GM23338 (cell line): ENCODE measurements around the gene DNAJC9. TPM values are rescaled to one million over a fixed set of nuclear protein-coding genes. Genes with fewer than 3 reads are reported as not detected.

Experiments used
- ATAC-seq: fragments of 200-7000 bp; cut with Tn5 transposase; 3 replicates; pipeline ENCODE4 v1.9.1; 2020
- DNase-seq: peaks from one replicate; pipeline ENCODE4 v3.0.0-alpha.2; 2015; ENCODE audit warnings: low spot score
- H2AFZ ChIP-seq: fragments of 200-600 bp; sonication (generic); 2 replicates; pipeline ENCODE4 v1.8.0; 2016; ENCODE audit warnings: antibody characterized with exemption, mild to moderate bottlenecking, moderate library complexity
- H3F3A ChIP-seq: fragments of 200-600 bp; sonication (generic); replicated peaks from 2 replicates; pipeline ENCODE4 v1.8.0; 2017; ENCODE audit warnings: antibody characterized with exemption, mixed run types, low read depth
- H3K27ac ChIP-seq: fragments of 200-600 bp; sonication (generic); 2 replicates; pipeline ENCODE4 v1.6.1; 2016; ENCODE audit warnings: low read depth
- H3K27me3 ChIP-seq: fragments of 200-600 bp; sonication (generic); 2 replicates; pipeline ENCODE4 v1.8.0; 2016; ENCODE audit warnings: mild to moderate bottlenecking, mixed run types, moderate library complexity; ENCODE audit not compliant: insufficient read depth
- H3K36me3 ChIP-seq: fragments of 200-600 bp; sonication (generic); 2 replicates; pipeline ENCODE4 v1.8.0; 2016; ENCODE audit warnings: mild to moderate bottlenecking; ENCODE audit not compliant: insufficient read depth
- H3K4me1 ChIP-seq: fragments of 200-600 bp; sonication (generic); 2 replicates; pipeline ENCODE4 v1.8.0; 2016; ENCODE audit warnings: mild to moderate bottlenecking, moderate library complexity; ENCODE audit not compliant: insufficient read depth
- H3K4me2 ChIP-seq: fragments of 200-600 bp; sonication (generic); 2 replicates; pipeline ENCODE4 v1.7.1; 2017; ENCODE audit warnings: mixed run types
- H3K4me3 ChIP-seq: fragments of 200-600 bp; sonication (generic); 2 replicates; pipeline ENCODE4 v1.6.1; 2016; ENCODE audit warnings: mixed run types
- H3K79me2 ChIP-seq: fragments of 200-600 bp; sonication (generic); replicated peaks from 2 replicates; pipeline ENCODE4 v1.8.0; 2017; ENCODE audit warnings: mild to moderate bottlenecking; ENCODE audit not compliant: insufficient read depth
- H3K9me2 ChIP-seq: fragments of 200-600 bp; sonication (generic); 2 replicates; pipeline ENCODE4 v1.8.0; 2017; ENCODE audit not compliant: insufficient read depth
- H4K20me1 ChIP-seq: fragments of 200-600 bp; sonication (generic); replicated peaks from 2 replicates; pipeline ENCODE4 v1.8.0; 2017; ENCODE audit warnings: mild to moderate bottlenecking; ENCODE audit not compliant: insufficient read depth
- H3K27ac Mint-ChIP-seq: 2 replicates; pipeline ENCODE4 v1.8.0; 2020; ENCODE audit warnings: inconsistent platforms, mild to moderate bottlenecking, moderate library complexity, mixed read lengths
- H3K27me3 Mint-ChIP-seq: 3 replicates; pipeline ENCODE4 v1.8.0; 2022; ENCODE audit warnings: low read depth, mild to moderate bottlenecking, moderate library complexity, mixed read lengths, inconsistent platforms; ENCODE audit not compliant: insufficient read depth, poor library complexity
- H3K36me3 Mint-ChIP-seq: 3 replicates; pipeline ENCODE4 v1.8.0; 2021; ENCODE audit warnings: low read depth, mild to moderate bottlenecking, inconsistent platforms, moderate library complexity, mixed read lengths
- H3K4me1 Mint-ChIP-seq: 3 replicates; pipeline ENCODE4 v1.8.0; 2020; ENCODE audit warnings: mild to moderate bottlenecking, inconsistent platforms, mixed read lengths
- H3K4me3 Mint-ChIP-seq: 3 replicates; pipeline ENCODE4 v1.8.0; 2021; ENCODE audit warnings: moderate library complexity, mild to moderate bottlenecking, inconsistent platforms, mixed read lengths
- H3K9me3 Mint-ChIP-seq: 3 replicates; pipeline ENCODE4 v1.8.0; 2020; ENCODE audit warnings: moderate library complexity, mild to moderate bottlenecking, inconsistent platforms, mixed read lengths
- CREB1 ChIP-seq: fragments of 250-450 bp; sonication (Bioruptor Pico); IDR thresholded peaks from 2 replicates; pipeline ENCODE4 v1.5.0; 2020; ENCODE audit warnings: low read depth, mild to moderate bottlenecking, moderate library complexity
- EZH2 ChIP-seq: fragments of 200-600 bp; sonication (generic); IDR thresholded peaks from one replicate; pipeline ENCODE4 v1.8.0; 2017; ENCODE audit warnings: antibody characterized with exemption, mild to moderate bottlenecking, low read depth; ENCODE audit not compliant: unreplicated experiment
- EZH2phosphoT487 ChIP-seq: fragments of 200-600 bp; sonication (generic); IDR thresholded peaks from one replicate; pipeline ENCODE4 v1.8.1; 2018; ENCODE audit warnings: antibody characterized with exemption; ENCODE audit not compliant: unreplicated experiment
- JUNB ChIP-seq: IDR thresholded peaks from one replicate; pipeline ENCODE4 v1.6.1; 2016; ENCODE audit warnings: antibody characterized with exemption; ENCODE audit not compliant: unreplicated experiment
- NANOG ChIP-seq: IDR thresholded peaks from 2 replicates; pipeline ENCODE4 v1.6.1; 2016; ENCODE audit warnings: antibody characterized with exemption, borderline replicate concordance
- POLR2AphosphoS5 ChIP-seq: IDR thresholded peaks from 2 replicates; pipeline ENCODE4 v1.6.1; 2016; ENCODE audit warnings: antibody characterized with exemption, low read depth
- STAT1 ChIP-seq: IDR thresholded peaks from one replicate; pipeline ENCODE4 v1.6.1; 2016; ENCODE audit warnings: antibody characterized with exemption; ENCODE audit not compliant: unreplicated experiment
- ZNF114 ChIP-seq: fragments of 250-450 bp; sonication (Bioruptor Pico); IDR thresholded peaks from 2 replicates; pipeline ENCODE4 v1.5.0; 2020; ENCODE audit warnings: mild to moderate bottlenecking, moderate library complexity
- ZNF331 ChIP-seq: fragments of 250-450 bp; sonication (Bioruptor Pico); IDR thresholded peaks from 2 replicates; pipeline ENCODE4 v1.5.0; 2020; ENCODE audit warnings: low read depth, mild to moderate bottlenecking, moderate library complexity
- polyA plus RNA-seq: library from polyadenylated mRNA; unstranded; fragments of >200 nt; fragmentation: Nextera tagmentation; extraction: Ambion mirVana; gene quantifications from 2 replicates; pipeline ENCODE4 v1.2.1, GENCODE V29; 2016
- total RNA-seq: library from RNA; depleted of rRNA; stranded (reverse); fragments of >200 nt; shearing (Covaris generic); gene quantifications from 2 replicates; pipeline ENCODE4 v1.2.3, GENCODE V29; 2014
- TF ChIP-seq, protein P1 (sequence below): IDR thresholded peaks from one replicate; pipeline ENCODE4 v1.6.1; 2018; ENCODE audit warnings: antibody characterized with exemption; ENCODE audit not compliant: unreplicated experiment
- TF ChIP-seq, protein P2 (sequence below): fragments of 250-450 bp; sonication (Bioruptor Pico); IDR thresholded peaks from 2 replicates; pipeline ENCODE4 v1.5.0; 2020; ENCODE audit warnings: mild to moderate bottlenecking, moderate library complexity
- TF ChIP-seq, protein P3 (sequence below), 2 experiments: fragments of 200-600 bp in 1 of 2; sonication (generic) in 1 of 2; conservative IDR thresholded peaks; 2 replicates each; pipeline versions ENCODE4 v1.5.1 to v1.6.1; 2016 to 2017; ENCODE audit warnings: antibody characterized with exemption in 2 of 2, low read depth in 2 of 2, mild to moderate bottlenecking in 2 of 2, moderate library complexity in 1 of 2

Gene DNAJC9
- total and polyA plus RNA-seq, 2 experiments from 2014 or later: 31.0 to 33.2 TPM

DNA sequence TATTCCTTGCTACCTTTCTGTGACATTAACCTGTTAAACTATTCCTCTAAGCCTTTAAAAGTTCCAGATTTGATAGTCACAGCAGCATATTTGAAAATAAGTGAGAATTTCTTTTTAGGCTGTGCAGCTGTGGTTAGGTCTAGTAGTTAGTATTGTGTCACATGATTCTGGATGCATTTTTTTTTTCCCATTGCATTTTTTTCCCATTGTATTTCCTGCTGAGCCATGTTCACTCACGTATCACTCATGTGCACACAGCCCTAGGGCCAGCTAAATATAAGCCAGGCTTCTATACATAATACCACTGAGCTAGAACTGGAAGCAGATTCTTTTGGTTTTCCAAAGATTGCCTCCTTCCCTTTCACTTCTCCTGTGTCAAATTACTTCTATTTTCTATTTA lies 37.4 kb downstream of the DNAJC9 start (continued):
- TF ChIP-seq NANOG (no peak), JUNB (no peak), EZH2 (no peak)

DNA sequence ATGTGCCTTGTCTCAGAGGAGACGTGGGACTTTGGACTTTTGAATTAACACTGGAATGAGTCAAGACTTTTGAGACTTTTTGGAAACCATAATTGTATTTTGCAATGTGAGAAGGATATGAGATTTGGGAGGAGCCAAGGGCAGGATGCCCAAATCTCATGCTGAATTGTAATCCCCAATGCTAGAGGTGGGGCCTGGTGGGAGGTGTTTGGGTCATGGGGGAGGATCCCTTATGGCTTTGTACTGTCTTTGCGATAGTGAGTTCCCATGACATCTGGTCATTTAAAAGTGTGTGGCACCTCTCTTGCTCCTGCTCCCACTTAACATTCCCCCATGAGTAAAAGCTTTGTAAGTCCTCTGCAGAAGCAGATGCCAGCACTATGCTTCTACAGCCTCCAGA lies 39.2 kb downstream of the DNAJC9 start:
- no peak overlapping the region for H3K4me3 ChIP-seq
- no peak overlapping the region for H2AFZ ChIP-seq
- H3K9me3 Mint-ChIP-seq: peaks cover 33% of the 10 kb centered on the region
- no peak overlapping the region for H3K4me2 ChIP-seq
- no peaks in the 10 kb centered on the region for H3K4me1 ChIP-seq
- no peak overlapping the region for H3K4me3 Mint-ChIP-seq
- no peaks in the 10 kb centered on the region for H3K4me1 Mint-ChIP-seq
- H3K9me2 ChIP-seq: no peaks in the 10 kb centered on the region
- H3K27ac ChIP-seq: no peak overlapping the region
- peaks cover 5% of the 10 kb centered on the region for H3K27me3 Mint-ChIP-seq
- no peaks in the 10 kb centered on the region for H4K20me1 ChIP-seq
- H3F3A ChIP-seq: no peaks in the 10 kb centered on the region
- H3K27me3 ChIP-seq: no peaks in the 10 kb centered on the region
- TF ChIP-seq CREB1 (no peak), EZH2 (no peak), ZNF114 (CRISPR knock-in tag) (no peak), JUNB (no peak), EZH2phosphoT487 (no peak), POLR2AphosphoS5 (no peak), NANOG (no peak), STAT1 (no peak), ZNF331 (no peak)
- TF ChIP-seq, protein P1, sequence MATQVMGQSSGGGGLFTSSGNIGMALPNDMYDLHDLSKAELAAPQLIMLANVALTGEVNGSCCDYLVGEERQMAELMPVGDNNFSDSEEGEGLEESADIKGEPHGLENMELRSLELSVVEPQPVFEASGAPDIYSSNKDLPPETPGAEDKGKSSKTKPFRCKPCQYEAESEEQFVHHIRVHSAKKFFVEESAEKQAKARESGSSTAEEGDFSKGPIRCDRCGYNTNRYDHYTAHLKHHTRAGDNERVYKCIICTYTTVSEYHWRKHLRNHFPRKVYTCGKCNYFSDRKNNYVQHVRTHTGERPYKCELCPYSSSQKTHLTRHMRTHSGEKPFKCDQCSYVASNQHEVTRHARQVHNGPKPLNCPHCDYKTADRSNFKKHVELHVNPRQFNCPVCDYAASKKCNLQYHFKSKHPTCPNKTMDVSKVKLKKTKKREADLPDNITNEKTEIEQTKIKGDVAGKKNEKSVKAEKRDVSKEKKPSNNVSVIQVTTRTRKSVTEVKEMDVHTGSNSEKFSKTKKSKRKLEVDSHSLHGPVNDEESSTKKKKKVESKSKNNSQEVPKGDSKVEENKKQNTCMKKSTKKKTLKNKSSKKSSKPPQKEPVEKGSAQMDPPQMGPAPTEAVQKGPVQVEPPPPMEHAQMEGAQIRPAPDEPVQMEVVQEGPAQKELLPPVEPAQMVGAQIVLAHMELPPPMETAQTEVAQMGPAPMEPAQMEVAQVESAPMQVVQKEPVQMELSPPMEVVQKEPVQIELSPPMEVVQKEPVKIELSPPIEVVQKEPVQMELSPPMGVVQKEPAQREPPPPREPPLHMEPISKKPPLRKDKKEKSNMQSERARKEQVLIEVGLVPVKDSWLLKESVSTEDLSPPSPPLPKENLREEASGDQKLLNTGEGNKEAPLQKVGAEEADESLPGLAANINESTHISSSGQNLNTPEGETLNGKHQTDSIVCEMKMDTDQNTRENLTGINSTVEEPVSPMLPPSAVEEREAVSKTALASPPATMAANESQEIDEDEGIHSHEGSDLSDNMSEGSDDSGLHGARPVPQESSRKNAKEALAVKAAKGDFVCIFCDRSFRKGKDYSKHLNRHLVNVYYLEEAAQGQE: no peak
- TF ChIP-seq, protein P2, sequence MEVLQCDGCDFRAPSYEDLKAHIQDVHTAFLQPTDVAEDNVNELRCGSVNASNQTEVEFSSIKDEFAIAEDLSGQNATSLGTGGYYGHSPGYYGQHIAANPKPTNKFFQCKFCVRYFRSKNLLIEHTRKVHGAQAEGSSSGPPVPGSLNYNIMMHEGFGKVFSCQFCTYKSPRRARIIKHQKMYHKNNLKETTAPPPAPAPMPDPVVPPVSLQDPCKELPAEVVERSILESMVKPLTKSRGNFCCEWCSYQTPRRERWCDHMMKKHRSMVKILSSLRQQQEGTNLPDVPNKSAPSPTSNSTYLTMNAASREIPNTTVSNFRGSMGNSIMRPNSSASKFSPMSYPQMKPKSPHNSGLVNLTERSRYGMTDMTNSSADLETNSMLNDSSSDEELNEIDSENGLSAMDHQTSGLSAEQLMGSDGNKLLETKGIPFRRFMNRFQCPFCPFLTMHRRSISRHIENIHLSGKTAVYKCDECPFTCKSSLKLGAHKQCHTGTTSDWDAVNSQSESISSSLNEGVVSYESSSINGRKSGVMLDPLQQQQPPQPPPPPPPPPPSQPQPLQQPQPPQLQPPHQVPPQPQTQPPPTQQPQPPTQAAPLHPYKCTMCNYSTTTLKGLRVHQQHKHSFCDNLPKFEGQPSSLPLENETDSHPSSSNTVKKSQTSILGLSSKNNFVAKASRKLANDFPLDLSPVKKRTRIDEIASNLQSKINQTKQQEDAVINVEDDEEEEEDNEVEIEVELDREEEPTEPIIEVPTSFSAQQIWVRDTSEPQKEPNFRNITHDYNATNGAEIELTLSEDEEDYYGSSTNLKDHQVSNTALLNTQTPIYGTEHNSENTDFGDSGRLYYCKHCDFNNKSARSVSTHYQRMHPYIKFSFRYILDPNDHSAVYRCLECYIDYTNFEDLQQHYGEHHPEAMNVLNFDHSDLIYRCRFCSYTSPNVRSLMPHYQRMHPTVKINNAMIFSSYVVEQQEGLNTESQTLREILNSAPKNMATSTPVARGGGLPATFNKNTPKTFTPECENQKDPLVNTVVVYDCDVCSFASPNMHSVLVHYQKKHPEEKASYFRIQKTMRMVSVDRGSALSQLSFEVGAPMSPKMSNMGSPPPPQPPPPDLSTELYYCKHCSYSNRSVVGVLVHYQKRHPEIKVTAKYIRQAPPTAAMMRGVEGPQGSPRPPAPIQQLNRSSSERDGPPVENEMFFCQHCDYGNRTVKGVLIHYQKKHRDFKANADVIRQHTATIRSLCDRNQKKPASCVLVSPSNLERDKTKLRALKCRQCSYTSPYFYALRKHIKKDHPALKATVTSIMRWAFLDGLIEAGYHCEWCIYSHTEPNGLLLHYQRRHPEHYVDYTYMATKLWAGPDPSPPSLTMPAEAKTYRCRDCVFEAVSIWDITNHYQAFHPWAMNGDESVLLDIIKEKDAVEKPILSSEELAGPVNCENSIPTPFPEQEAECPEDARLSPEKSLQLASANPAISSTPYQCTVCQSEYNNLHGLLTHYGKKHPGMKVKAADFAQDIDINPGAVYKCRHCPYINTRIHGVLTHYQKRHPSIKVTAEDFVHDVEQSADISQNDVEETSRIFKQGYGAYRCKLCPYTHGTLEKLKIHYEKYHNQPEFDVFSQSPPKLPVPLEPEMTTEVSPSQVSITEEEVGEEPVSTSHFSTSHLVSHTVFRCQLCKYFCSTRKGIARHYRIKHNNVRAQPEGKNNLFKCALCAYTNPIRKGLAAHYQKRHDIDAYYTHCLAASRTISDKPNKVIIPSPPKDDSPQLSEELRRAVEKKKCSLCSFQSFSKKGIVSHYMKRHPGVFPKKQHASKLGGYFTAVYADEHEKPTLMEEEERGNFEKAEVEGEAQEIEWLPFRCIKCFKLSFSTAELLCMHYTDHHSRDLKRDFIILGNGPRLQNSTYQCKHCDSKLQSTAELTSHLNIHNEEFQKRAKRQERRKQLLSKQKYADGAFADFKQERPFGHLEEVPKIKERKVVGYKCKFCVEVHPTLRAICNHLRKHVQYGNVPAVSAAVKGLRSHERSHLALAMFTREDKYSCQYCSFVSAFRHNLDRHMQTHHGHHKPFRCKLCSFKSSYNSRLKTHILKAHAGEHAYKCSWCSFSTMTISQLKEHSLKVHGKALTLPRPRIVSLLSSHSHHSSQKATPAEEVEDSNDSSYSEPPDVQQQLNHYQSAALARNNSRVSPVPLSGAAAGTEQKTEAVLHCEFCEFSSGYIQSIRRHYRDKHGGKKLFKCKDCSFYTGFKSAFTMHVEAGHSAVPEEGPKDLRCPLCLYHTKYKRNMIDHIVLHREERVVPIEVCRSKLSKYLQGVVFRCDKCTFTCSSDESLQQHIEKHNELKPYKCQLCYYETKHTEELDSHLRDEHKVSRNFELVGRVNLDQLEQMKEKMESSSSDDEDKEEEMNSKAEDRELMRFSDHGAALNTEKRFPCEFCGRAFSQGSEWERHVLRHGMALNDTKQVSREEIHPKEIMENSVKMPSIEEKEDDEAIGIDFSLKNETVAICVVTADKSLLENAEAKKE: no peak
- TF ChIP-seq, protein P3, sequence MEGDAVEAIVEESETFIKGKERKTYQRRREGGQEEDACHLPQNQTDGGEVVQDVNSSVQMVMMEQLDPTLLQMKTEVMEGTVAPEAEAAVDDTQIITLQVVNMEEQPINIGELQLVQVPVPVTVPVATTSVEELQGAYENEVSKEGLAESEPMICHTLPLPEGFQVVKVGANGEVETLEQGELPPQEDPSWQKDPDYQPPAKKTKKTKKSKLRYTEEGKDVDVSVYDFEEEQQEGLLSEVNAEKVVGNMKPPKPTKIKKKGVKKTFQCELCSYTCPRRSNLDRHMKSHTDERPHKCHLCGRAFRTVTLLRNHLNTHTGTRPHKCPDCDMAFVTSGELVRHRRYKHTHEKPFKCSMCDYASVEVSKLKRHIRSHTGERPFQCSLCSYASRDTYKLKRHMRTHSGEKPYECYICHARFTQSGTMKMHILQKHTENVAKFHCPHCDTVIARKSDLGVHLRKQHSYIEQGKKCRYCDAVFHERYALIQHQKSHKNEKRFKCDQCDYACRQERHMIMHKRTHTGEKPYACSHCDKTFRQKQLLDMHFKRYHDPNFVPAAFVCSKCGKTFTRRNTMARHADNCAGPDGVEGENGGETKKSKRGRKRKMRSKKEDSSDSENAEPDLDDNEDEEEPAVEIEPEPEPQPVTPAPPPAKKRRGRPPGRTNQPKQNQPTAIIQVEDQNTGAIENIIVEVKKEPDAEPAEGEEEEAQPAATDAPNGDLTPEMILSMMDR (conservative IDR thresholded peaks at IDR 0.05; ENCODE audit: low read depth in 2 of 2): no peak
- peaks cover 39% of the 10 kb centered on the region for H3K36me3 Mint-ChIP-seq
- H3K79me2 ChIP-seq: no peaks in the 10 kb centered on the region
- ATAC-seq (no peak), DNase-seq (no peak)
- no peaks in the 10 kb centered on the region for H3K36me3 ChIP-seq
- no peak overlapping the region for H3K27ac Mint-ChIP-seq
